OCI-LY7 (cell line): ENCODE measurements around the gene ITGB2. TPM values are rescaled to one million over a fixed set of nuclear protein-coding genes. Genes with fewer than 3 reads are reported as not detected.

Experiments used
- BruUV-seq: library from RNA; stranded (reverse); fragments of 400-500 nt; replicated peaks from 2 replicates; lab custom pipeline; 2021; lab: Mats Ljungman, UMichigan
- CTCF ChIA-PET: fragments of 300-600 bp; sonication (Branson Sonifier 250); formaldehyde crosslinking; loops from one replicate; lab custom pipeline; 2022; ENCODE audit warnings: antibody characterized with exemption; ENCODE audit not compliant: unreplicated experiment; lab: Charles Lee
- POLR2A ChIA-PET: fragments of 300-600 bp; sonication (Branson Sonifier 250); formaldehyde crosslinking; loops from one replicate; lab custom pipeline; 2022; ENCODE audit warnings: antibody characterized with exemption; lab: Charles Lee
- DNase-seq: peaks from one replicate; pipeline ENCODE4 v3.0.0-alpha.2; 2015; ENCODE audit warnings: low spot score
- H2AFZ ChIP-seq: fragments of 200-600 bp; sonication (generic), shearing (Covaris generic); 2 replicates; pipeline ENCODE4 v1.6.1; 2014; ENCODE audit warnings: mild to moderate bottlenecking, antibody characterized with exemption, low read length, moderate library complexity
- H3K27ac ChIP-seq: fragments of 200-600 bp; sonication (generic); 2 replicates; pipeline ENCODE4 v1.5.1; 2014; ENCODE audit warnings: mixed run types, low read depth, mild to moderate bottlenecking, moderate library complexity, low read length, inconsistent platforms; ENCODE audit not compliant: poor library complexity, severe bottlenecking
- H3K36me3 ChIP-seq: fragments of 200-600 bp; sonication (generic); 2 replicates; pipeline ENCODE4 v1.6.1; 2014; ENCODE audit warnings: mild to moderate bottlenecking, antibody characterized with exemption, low read length, moderate library complexity, mixed read lengths; ENCODE audit not compliant: insufficient read depth
- H3K4me1 ChIP-seq: fragments of 200-600 bp; sonication (generic); 2 replicates; pipeline ENCODE4 v1.5.1; 2014; ENCODE audit warnings: mild to moderate bottlenecking, low read length; ENCODE audit not compliant: insufficient read depth, poor library complexity, severe bottlenecking
- H3K4me2 ChIP-seq: fragments of 200-600 bp; sonication (generic); 2 replicates; pipeline ENCODE4 v1.6.1; 2014; ENCODE audit warnings: mild to moderate bottlenecking, low read length
- H3K4me3 ChIP-seq: fragments of 200-600 bp; sonication (generic); 2 replicates; pipeline ENCODE4 v1.5.1; 2014; ENCODE audit warnings: mild to moderate bottlenecking, low read depth, low read length; ENCODE audit not compliant: poor library complexity, severe bottlenecking
- H3K79me2 ChIP-seq: fragments of 200-600 bp; sonication (generic); 2 replicates; pipeline ENCODE4 v1.6.1; 2016; ENCODE audit warnings: low read depth, mild to moderate bottlenecking, low read length, moderate library complexity, mixed read lengths; ENCODE audit not compliant: insufficient read depth
- H3K9me2 ChIP-seq: fragments of 200-600 bp; sonication (generic); 2 replicates; pipeline ENCODE4 v1.6.1; 2016; ENCODE audit warnings: mild to moderate bottlenecking, low read length, mixed read lengths; ENCODE audit not compliant: insufficient read depth
- H3K9me3 ChIP-seq: fragments of 200-600 bp; sonication (generic); 2 replicates; pipeline ENCODE4 v1.6.1; 2014; ENCODE audit warnings: mild to moderate bottlenecking, mixed run types, low read length, mixed read lengths
- H4K20me1 ChIP-seq: fragments of 200-600 bp; sonication (generic); 2 replicates; pipeline ENCODE4 v1.6.1; 2014; ENCODE audit warnings: mild to moderate bottlenecking, antibody characterized with exemption, low read length, moderate library complexity, mixed read lengths; ENCODE audit not compliant: insufficient read depth
- CTCF ChIP-seq: fragments of 200-600 bp; sonication (generic); conservative IDR thresholded peaks from 2 replicates; pipeline ENCODE4 v1.5.1; 2014; ENCODE audit warnings: mild to moderate bottlenecking, antibody characterized with exemption, low read length, moderate library complexity, mixed read lengths
- EZH2phosphoT487 ChIP-seq: fragments of 200-600 bp; sonication (generic); IDR thresholded peaks from 2 replicates; pipeline ENCODE4 v1.6.1; 2018; ENCODE audit warnings: low read depth, borderline replicate concordance, mild to moderate bottlenecking, mixed run types, antibody characterized with exemption, low read length, moderate library complexity, mixed read lengths
- intact Hi-C: fragments of 100-400 bp; cut with micrococcal nuclease; formaldehyde crosslinking; loops from one replicate; pipeline ENCODE4 v1.10.0; 2022; ENCODE audit not compliant: unreplicated experiment
- total RNA-seq, 2 experiments: library from RNA; depleted of rRNA in 1 of 2; stranded (reverse); fragments of >200 nt in 1 of 2; shearing (Covaris generic) in 1 of 2; gene quantifications; 2 replicates each; pipeline ENCODE4 v1.2.3, GENCODE V29; 2014 to 2022

ITGB2 gene
- total RNA-seq, 2 experiments from 2014 or later: 11.6 to 78.9 TPM

DNA sequence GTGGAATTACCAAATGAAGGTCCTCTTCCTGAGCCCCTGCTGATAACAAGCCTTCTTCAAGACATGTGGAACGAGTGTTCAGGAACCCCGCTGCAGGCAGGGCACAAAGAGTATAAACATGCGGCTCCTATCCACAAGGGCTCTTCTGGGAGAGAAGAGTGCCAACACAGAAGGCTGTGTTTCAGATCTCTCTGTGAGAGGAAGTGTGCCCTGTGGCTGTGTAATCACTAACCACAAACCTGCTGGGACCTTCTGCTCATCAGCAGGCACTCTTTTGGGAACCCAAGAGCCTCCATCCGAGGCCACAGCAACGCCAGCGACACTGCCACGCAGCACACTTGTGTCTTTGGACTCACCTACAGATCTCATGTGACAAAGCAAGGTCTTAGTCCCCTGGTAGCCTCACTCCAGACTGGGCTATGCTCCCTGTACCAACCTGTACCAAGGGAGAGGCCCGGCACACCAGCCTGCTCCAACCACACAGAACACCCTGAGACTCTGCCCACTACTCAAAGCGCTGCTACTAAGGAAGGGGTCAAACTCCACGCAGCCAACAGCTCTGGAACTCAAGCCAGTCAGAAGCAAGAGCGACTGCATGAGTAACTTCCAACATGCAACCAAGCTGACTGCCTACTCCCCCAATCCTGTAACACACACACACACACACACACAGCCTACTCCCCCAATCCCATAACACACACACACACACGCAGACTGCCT, 55.0 kb downstream of the ITGB2 start:
- CTCF ChIA-PET: no interaction called here
- Histone ChIP-seq H3K4me3 (no peak overlapping the region), H3K36me3 (peaks cover 11% of the 10 kb centered on the region; the same call in 1 of the 2 replicates), H3K4me1 (peaks cover 13% of the 10 kb centered on the region), H3K27ac (no peak overlapping the region), H2AFZ (no peak overlapping the region), H3K79me2 (peaks cover 20% of the 10 kb centered on the region; the same call in 1 of the 2 replicates), H3K9me2 (no peaks in the 10 kb centered on the region), H3K9me3 (no peaks in the 10 kb centered on the region), H4K20me1 (no peaks in the 10 kb centered on the region; the same call in 1 of the 2 replicates), H3K4me2 (no peak overlapping the region)
- no TSS peak for BruUV-seq
- intact Hi-C loops: no loop called here
- TF ChIP-seq CTCF (no peak), EZH2phosphoT487 (no peak)
- DNase-seq: no peak
- POLR2A ChIA-PET: no interaction called here

GRCh38 chr21:44862869-44863685, 57.6 kb downstream of the ITGB2 start:
- BruUV-seq: no TSS peak
- H3K4me1 ChIP-seq: peaks cover 13% of the 10 kb centered on the region
- no peaks in the 10 kb centered on the region for H3K9me2 ChIP-seq
- peaks cover 28% of the 10 kb centered on the region; the same call in 1 of the 2 replicates for H3K36me3 ChIP-seq
- DNase-seq: no peak
- peaks cover 11% of the 10 kb centered on the region; the same call in 1 of the 2 replicates for H3K79me2 ChIP-seq
- H3K9me3 ChIP-seq: no peaks in the 10 kb centered on the region
- ChIA-PET CTCF (interaction anchor here (0.6 kb wide), 1 partner anchor 346 kb away, joined by 3 read pairs; no protein-coding TSS in a partner anchor), POLR2A (no interaction called here)
- no peak overlapping the region for H2AFZ ChIP-seq
- intact Hi-C loops: no loop called here
- no peaks in the 10 kb centered on the region; the same call in 1 of the 2 replicates for H4K20me1 ChIP-seq
- no peak overlapping the region for H3K27ac ChIP-seq
- no peak overlapping the region for H3K4me3 ChIP-seq
- no peak for TF ChIP-seq EZH2phosphoT487
- TF ChIP-seq CTCF: no peak
- no peak overlapping the region for H3K4me2 ChIP-seq
